Mesothelial cell of epicardium (in vitro differentiated cells): ENCODE results near the gene ABLIM3. TPM values are rescaled to one million over a fixed set of nuclear protein-coding genes. Genes with fewer than 3 reads are reported as not detected.

Source experiments
- DNase-seq, 2 experiments: peaks; one replicate each; pipeline ENCODE4 v3.0.0; 2021; ENCODE audit warnings: low spot score in 2 of 2; ENCODE audit not compliant: unreplicated experiment in 2 of 2
- H3K27ac Mint-ChIP-seq: 2 replicates; pipeline ENCODE4 v1.8.0; 2021; ENCODE audit warnings: mixed read lengths
- H3K27me3 Mint-ChIP-seq: 2 replicates; pipeline ENCODE4 v1.8.0; 2021; ENCODE audit warnings: low read depth, mixed read lengths
- H3K36me3 Mint-ChIP-seq: 2 replicates; pipeline ENCODE4 v1.8.0; 2021; ENCODE audit warnings: mixed read lengths
- H3K4me1 Mint-ChIP-seq: 2 replicates; pipeline ENCODE4 v1.8.0; 2021; ENCODE audit warnings: mixed read lengths
- H3K4me3 Mint-ChIP-seq: 2 replicates; pipeline ENCODE4 v1.8.0; 2021; ENCODE audit warnings: mild to moderate bottlenecking, moderate library complexity, mixed read lengths
- H3K9me3 Mint-ChIP-seq: 2 replicates; pipeline ENCODE4 v1.8.0; 2021; ENCODE audit warnings: mixed read lengths
- CTCF ChIP-seq: fragments of 200-600 bp; sonication (generic); IDR thresholded peaks from one replicate; pipeline ENCODE4 v1.5.0; 2021; ENCODE audit warnings: antibody characterized with exemption; ENCODE audit not compliant: unreplicated experiment
- total RNA-seq: library from RNA; stranded (reverse); gene quantifications from 3 replicates; pipeline ENCODE4 v1.2.1, GENCODE V29; 2021

ABLIM3 gene
- total RNA-seq, 1 donor from 2014 or later: 0.27 TPM

- H3K27me3 Mint-ChIP-seq: peaks cover 12% of the 10 kb centered on the region
Observed at GRCh38 chr5:149118463-149118862, 22.8 kb upstream of the ABLIM3 start.

GRCh38 chr5:149121145-149121544 lies 20.1 kb upstream of the ABLIM3 start:
- no peak overlapping the region for H3K4me3 Mint-ChIP-seq

More at GRCh38 chr5:149118463-149118862, 22.8 kb upstream of the ABLIM3 start:
- no peaks in the 10 kb centered on the region for H3K36me3 Mint-ChIP-seq
- no peak overlapping the region for H3K4me3 Mint-ChIP-seq
- H3K27ac Mint-ChIP-seq: no peak overlapping the region
- no peak for DNase-seq
- peaks cover 2% of the 10 kb centered on the region for H3K4me1 Mint-ChIP-seq
- H3K9me3 Mint-ChIP-seq: peaks cover 4% of the 10 kb centered on the region
- TF ChIP-seq CTCF: no peak

GRCh38 chr5:149123211-149123610 lies 18.1 kb upstream of the ABLIM3 start:
- Mint-ChIP-seq H3K4me3 (no peak overlapping the region), H3K9me3 (peaks cover 4% of the 10 kb centered on the region), H3K27me3 (peaks cover 16% of the 10 kb centered on the region), H3K27ac (no peak overlapping the region), H3K4me1 (peaks cover 22% of the 10 kb centered on the region), H3K36me3 (no peaks in the 10 kb centered on the region)
- TF ChIP-seq CTCF: no peak
- DNase-seq: no peak

More at GRCh38 chr5:149121145-149121544, 20.1 kb upstream of the ABLIM3 start:
- Mint-ChIP-seq H3K4me1 (peaks cover 10% of the 10 kb centered on the region), H3K27me3 (peaks cover 19% of the 10 kb centered on the region), H3K9me3 (peaks cover 4% of the 10 kb centered on the region), H3K36me3 (no peaks in the 10 kb centered on the region), H3K27ac (no peak overlapping the region)
- DNase-seq: no peak
- no peak for TF ChIP-seq CTCF

GRCh38 chr5:149125386-149125891 lies 15.9 kb upstream of the ABLIM3 start:
- Mint-ChIP-seq H3K4me1 (peaks cover 36% of the 10 kb centered on the region), H3K27me3 (peaks cover 16% of the 10 kb centered on the region), H3K4me3 (peak overlapping the region; percentile 22), H3K9me3 (peaks cover 4% of the 10 kb centered on the region), H3K27ac (peak overlapping the region; percentile 36), H3K36me3 (no peaks in the 10 kb centered on the region)
- no peak for DNase-seq
- no peak for TF ChIP-seq CTCF

DNA sequence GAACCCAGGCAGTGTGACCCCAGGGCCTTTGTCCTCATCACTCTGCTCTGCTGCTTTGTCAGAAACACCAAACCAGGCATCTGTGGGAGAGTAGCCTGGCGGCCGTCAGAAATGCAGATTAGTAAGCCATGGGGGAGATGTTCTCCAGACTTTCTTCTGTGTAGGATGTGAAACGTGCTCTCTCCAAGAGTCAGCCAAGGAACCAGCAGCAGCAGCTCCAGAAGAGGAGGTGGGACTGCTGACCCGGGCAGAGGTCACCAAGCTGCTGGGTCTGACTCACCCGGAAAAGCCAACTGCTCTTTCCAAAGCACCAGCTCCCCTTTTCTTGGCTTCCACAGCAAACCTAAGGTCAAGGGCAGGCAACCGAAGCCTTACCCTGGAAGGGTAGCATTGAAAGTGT lies 14.4 kb upstream of the ABLIM3 start:
- DNase-seq: no peak
- Mint-ChIP-seq H3K4me1 (peaks cover 39% of the 10 kb centered on the region), H3K9me3 (peaks cover 4% of the 10 kb centered on the region), H3K36me3 (no peaks in the 10 kb centered on the region), H3K27ac (no peak overlapping the region), H3K4me3 (no peak overlapping the region), H3K27me3 (peaks cover 14% of the 10 kb centered on the region)
- no peak for TF ChIP-seq CTCF
